ENCODE data around the gene CLASP1.
"Not testable (repeated sequence)": the region's sequence is repeated elsewhere in the genome, so short reads cannot be mapped to it uniquely, and the experiment has no call there.

The CLASP1 gene

GRCh38 chr2:121349721-121350401 lies 299.4 kb downstream of the CLASP1 start:
- no peak for DNase-seq (ENCODE audit: low read depth, low spot score)
- no peak overlapping the region for H3K4me3 ChIP-seq (ENCODE audit: low read length)

- DNase-seq (ENCODE audit: low read depth, low spot score) = no peak
- H3K4me3 ChIP-seq (ENCODE audit: low read length) = no peak overlapping the region
Measured at GRCh38 chr2:121348128-121348740, 301.0 kb downstream of the CLASP1 start.

GRCh38 chr2:121346859-121347258 lies 302.4 kb downstream of the CLASP1 start:
- H3K4me3 ChIP-seq (ENCODE audit: low read length) = no peak overlapping the region
- DNase-seq (ENCODE audit: low read depth, low spot score) = no peak

GRCh38 chr2:121346407-121346806 lies 302.9 kb downstream of the CLASP1 start:
- H3K4me3 ChIP-seq (ENCODE audit: low read length) = no peak overlapping the region
- DNase-seq (ENCODE audit: low read depth, low spot score) = no peak

- DNase-seq (ENCODE audit: low read depth, low spot score) = no peak
- no peak overlapping the region for H3K4me3 ChIP-seq (ENCODE audit: low read length)
Measured at GRCh38 chr2:121345887-121346286, 303.4 kb downstream of the CLASP1 start.

- H3K4me3 ChIP-seq (ENCODE audit: low read length) = no peak overlapping the region
- no peak for DNase-seq (ENCODE audit: low read depth, low spot score)
Measured at GRCh38 chr2:121345101-121345500, 304.2 kb downstream of the CLASP1 start.

GRCh38 chr2:121343828-121344399 lies 305.3 kb downstream of the CLASP1 start:
- not testable (repeated sequence) for H3K4me3 ChIP-seq (ENCODE audit: low read length); DNase-seq (ENCODE audit: low read depth, low spot score)

- no peak overlapping the region for H3K4me3 ChIP-seq (ENCODE audit: low read length)
- DNase-seq (ENCODE audit: low read depth, low spot score) = no peak
Measured at GRCh38 chr2:121343191-121343590, 306.1 kb downstream of the CLASP1 start.

GRCh38 chr2:121342751-121343150 lies 306.5 kb downstream of the CLASP1 start:
- DNase-seq (ENCODE audit: low read depth, low spot score) = no peak
- H3K4me3 ChIP-seq (ENCODE audit: low read length) = no peak overlapping the region

GRCh38 chr2:121340926-121341325 lies 308.3 kb downstream of the CLASP1 start:
- no peak overlapping the region for H3K4me3 ChIP-seq (ENCODE audit: low read length)
- DNase-seq (ENCODE audit: low read depth, low spot score) = no peak

GRCh38 chr2:121338281-121338680 lies 311.0 kb downstream of the CLASP1 start:
- no peak for DNase-seq (ENCODE audit: low read depth, low spot score)
- H3K4me3 ChIP-seq (ENCODE audit: low read length) = no peak overlapping the region

GRCh38 chr2:121336528-121337294 lies 312.6 kb downstream of the CLASP1 start:
- DNase-seq (ENCODE audit: low read depth, low spot score) = no peak
- no peak overlapping the region for H3K4me3 ChIP-seq (ENCODE audit: low read length)

GRCh38 chr2:121335294-121336290 lies 313.7 kb downstream of the CLASP1 start:
- H3K4me3 ChIP-seq (ENCODE audit: low read length) = no peak overlapping the region
- DNase-seq (ENCODE audit: low read depth, low spot score) = no peak

- DNase-seq (ENCODE audit: low read depth, low spot score) = no peak
- H3K4me3 ChIP-seq (ENCODE audit: low read length) = no peak overlapping the region
Measured at GRCh38 chr2:121334581-121335293, 314.5 kb downstream of the CLASP1 start.

GRCh38 chr2:121333834-121334558 lies 315.3 kb downstream of the CLASP1 start:
- no peak for DNase-seq (ENCODE audit: low read depth, low spot score)
- H3K4me3 ChIP-seq (ENCODE audit: low read length) = no peak overlapping the region

- DNase-seq (ENCODE audit: low read depth, low spot score) = no peak
- H3K4me3 ChIP-seq (ENCODE audit: low read length) = no peak overlapping the region
Measured at GRCh38 chr2:121333231-121333630, 316.0 kb downstream of the CLASP1 start.

- not testable (repeated sequence) for DNase-seq (ENCODE audit: low read depth, low spot score); H3K4me3 ChIP-seq (ENCODE audit: low read length)
Measured at GRCh38 chr2:121331324-121331723, 317.9 kb downstream of the CLASP1 start.

- DNase-seq (ENCODE audit: low read depth, low spot score) = no peak
- H3K4me3 ChIP-seq (ENCODE audit: low read length) = no peak overlapping the region
Measured at GRCh38 chr2:121330921-121331320, 318.3 kb downstream of the CLASP1 start.
